Measurements from ENCODE around the gene RNF186. TPM values are rescaled to one million over a fixed set of nuclear protein-coding genes. Genes with fewer than 3 reads are reported as not detected.

RNF186 gene
- total RNA-seq, 1 donor from 2014 or later = not detected

GRCh38 chr1:19804831-19805251 is 10.2 kb downstream of the RNF186 start:
- TF ChIP-seq CTCF (IDR thresholded peaks at IDR 0.05) = no peak
- no peaks in the 10 kb centered on the region for H3K9me3 ChIP-seq
- no peak for DNase-seq (ENCODE audit: low spot score in 2 of 2)
- no peaks in the 10 kb centered on the region for H3K4me1 ChIP-seq
- H3K27ac ChIP-seq = no peak overlapping the region
- H3K36me3 ChIP-seq = no peaks in the 10 kb centered on the region
- no peak overlapping the region for H3K4me3 ChIP-seq
- intact Hi-C loops (cut with DNase I) = no loop called here
- no peaks in the 10 kb centered on the region for H3K27me3 ChIP-seq

GRCh38 chr1:19802269-19802668 is 12.8 kb downstream of the RNF186 start:
- Histone ChIP-seq H3K36me3 (no peaks in the 10 kb centered on the region), H3K27me3 (no peaks in the 10 kb centered on the region), H3K27ac (no peak overlapping the region), H3K4me3 (no peak overlapping the region), H3K9me3 (no peaks in the 10 kb centered on the region), H3K4me1 (peaks cover 6 to 7% of the 10 kb centered on the region in 2 donors)
- TF ChIP-seq CTCF (IDR thresholded peaks at IDR 0.05) = no peak
- intact Hi-C loops (cut with DNase I) = no loop called here
- no peak for DNase-seq (ENCODE audit: low spot score in 2 of 2)

- intact Hi-C loops (cut with DNase I) = no loop called here
- Histone ChIP-seq H3K4me3 (peak overlapping the region; percentile 74 to 80), H3K36me3 (no peaks in the 10 kb centered on the region), H3K9me3 (no peaks in the 10 kb centered on the region), H3K27ac (peak overlapping the region; percentile 80 to 89), H3K27me3 (no peaks in the 10 kb centered on the region), H3K4me1 (peaks cover 6 to 7% of the 10 kb centered on the region in 2 donors)
- no peak for TF ChIP-seq CTCF (IDR thresholded peaks at IDR 0.05)
- peak in 1 of 2 donors; percentile 74 for DNase-seq (ENCODE audit: low spot score in 2 of 2)
Observed at GRCh38 chr1:19800076-19800804, 14.8 kb downstream of the RNF186 start.

GRCh38 chr1:19799230-19800075 is 15.6 kb downstream of the RNF186 start, which contains the start of gene TMCO4:
Gene TMCO4, minus strand, starts transcription at chr1:19799916. Its CDS starts 19,158 bp downstream, at chr1:19780758.
- DNase-seq (ENCODE audit: low spot score in 2 of 2) = peak in 1 of 2 donors; percentile 78
- TF ChIP-seq CTCF (IDR thresholded peaks at IDR 0.05) = peak; percentile 23 to 50 (median 39)
- intact Hi-C loops (cut with DNase I) = loop anchor here (2.0 to 5.0 kb wide), 3 partner anchors 37 to 72 kb away; no protein-coding TSS in a partner anchor
- Histone ChIP-seq H3K4me1 (peaks cover 6 to 7% of the 10 kb centered on the region in 2 donors), H3K27ac (peak within 1 kb of the TSS; percentile 80 to 89), H3K4me3 (peak within 1 kb of the TSS; percentile 74 to 80), H3K27me3 (no peaks in the 10 kb centered on the region), H3K36me3 (no peaks in the 10 kb centered on the region), H3K9me3 (no peaks in the 10 kb centered on the region)

- no peak for TF ChIP-seq CTCF (IDR thresholded peaks at IDR 0.05)
- no peaks in the 10 kb centered on the region for H3K9me3 ChIP-seq
- intact Hi-C loops (cut with DNase I) = loop anchor here (2.0 to 5.0 kb wide), 3 partner anchors 36 to 71 kb away; no protein-coding TSS in a partner anchor
- no peak for DNase-seq (ENCODE audit: low spot score in 2 of 2)
- peak overlapping the region; percentile 74 to 80 for H3K4me3 ChIP-seq
- no peaks in the 10 kb centered on the region for H3K27me3 ChIP-seq
- peaks cover 0 to under 1% of the 10 kb centered on the region in 2 donors for H3K36me3 ChIP-seq
- H3K27ac ChIP-seq = peak overlapping the region; percentile 80 to 89
- H3K4me1 ChIP-seq = peaks cover 6 to 7% of the 10 kb centered on the region in 2 donors
Observed at GRCh38 chr1:19798486-19799229, 16.4 kb downstream of the RNF186 start.
